ENCODE results near the gene ITGA6.

The ITGA6 gene

DNA sequence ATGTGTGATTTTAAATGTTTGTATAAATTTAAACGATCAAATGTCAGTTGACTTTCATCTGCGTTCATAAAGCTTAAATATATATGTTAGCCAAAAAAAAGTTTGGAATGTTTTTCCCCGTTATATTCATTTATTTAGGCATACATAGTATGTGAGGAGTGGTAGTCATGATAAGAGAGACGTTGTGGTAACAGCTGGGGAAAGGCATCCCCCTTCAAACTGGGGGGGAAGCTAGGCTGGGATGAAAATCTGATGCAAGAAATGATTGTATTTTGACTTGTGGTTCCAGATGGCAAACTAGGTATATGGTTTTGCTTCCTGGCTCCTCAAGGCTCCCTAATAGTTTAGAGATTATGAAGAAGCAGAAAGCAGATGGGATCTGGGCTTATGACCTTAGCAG, 30.1 kb downstream of the ITGA6 start:
- TF ChIP-seq GATA1 (IDR thresholded peaks at IDR 0.05; ENCODE audit: low read depth, low read length) (no peak), POLR2A (IDR thresholded peaks at IDR 0.05; ENCODE audit: low read length) (no peak)
- no peak for DNase-seq

- DNase-seq = no peak
- TF ChIP-seq GATA1 (IDR thresholded peaks at IDR 0.05; ENCODE audit: low read depth, low read length) = no peak
- no peak for TF ChIP-seq POLR2A (IDR thresholded peaks at IDR 0.05; ENCODE audit: low read length)
These were observed 31.3 kb downstream of the ITGA6 start for GRCh38 chr2:172458561-172459124.

DNA sequence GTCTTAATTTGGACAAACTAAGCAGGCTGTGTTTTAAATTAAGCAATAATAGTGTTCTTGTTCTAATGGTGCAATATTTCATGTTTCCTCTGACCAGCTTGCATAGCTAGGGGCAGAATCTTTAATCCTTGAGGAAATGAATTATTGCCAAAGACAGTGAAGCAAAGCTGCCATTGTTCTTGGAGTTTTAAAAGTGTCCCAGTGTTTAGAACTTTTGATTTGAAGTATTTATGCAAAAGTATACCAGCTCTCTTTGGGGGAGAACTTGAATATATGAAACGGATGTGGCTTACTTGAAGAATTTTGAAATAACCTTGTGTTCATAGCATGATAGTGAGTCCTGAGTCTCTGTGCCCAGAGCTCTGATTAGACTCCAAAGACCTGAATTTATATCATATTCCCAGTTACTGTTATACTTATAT, 33.4 kb downstream of the ITGA6 start:
- TF ChIP-seq GATA1 (IDR thresholded peaks at IDR 0.05; ENCODE audit: low read depth, low read length) (no peak), POLR2A (IDR thresholded peaks at IDR 0.05; ENCODE audit: low read length) (no peak)
- DNase-seq = no peak

DNA sequence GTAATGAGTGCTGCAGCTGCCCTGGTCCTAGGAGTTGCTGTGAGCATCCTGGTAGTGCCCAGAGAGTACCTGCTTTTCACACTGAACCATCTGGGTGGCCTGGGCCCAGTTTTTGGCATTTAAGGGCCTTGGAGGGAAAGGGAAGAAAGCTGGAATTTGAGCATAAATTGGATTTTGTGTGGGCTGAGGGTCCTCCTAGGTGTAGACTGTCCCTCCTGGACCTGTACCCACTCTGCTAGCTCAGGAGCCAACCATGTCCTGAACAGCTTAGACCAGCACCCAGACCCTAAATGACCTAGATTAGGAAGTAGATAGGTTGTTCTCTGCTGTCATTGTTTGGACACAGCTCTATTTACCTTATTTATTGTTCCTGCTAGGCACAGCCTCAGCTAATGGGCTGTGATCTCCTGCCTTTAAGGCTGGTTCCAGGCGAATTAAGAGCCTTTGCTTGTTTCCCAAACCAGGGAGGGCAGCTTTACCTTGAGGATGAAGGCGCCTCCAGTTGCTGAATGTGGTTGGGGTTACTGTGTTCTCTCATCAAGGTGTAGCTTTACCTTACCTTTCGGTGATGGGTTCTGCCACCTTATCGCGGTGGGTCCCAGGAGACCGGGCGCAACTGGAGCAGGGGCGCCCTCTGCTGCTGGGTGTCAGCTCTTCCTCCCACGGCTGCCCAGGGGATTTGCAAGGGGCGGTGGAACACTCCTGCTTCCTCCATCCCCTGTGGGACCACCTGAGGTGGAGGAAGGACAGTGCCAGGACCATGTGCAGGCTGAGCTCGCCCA, 34.4 kb downstream of the ITGA6 start:
- peak; percentile 37 to 66 for DNase-seq
- no peak for TF ChIP-seq POLR2A (IDR thresholded peaks at IDR 0.05; ENCODE audit: low read length)
- TF ChIP-seq GATA1 (IDR thresholded peaks at IDR 0.05; ENCODE audit: low read depth, low read length) = no peak

GRCh38 chr2:172462373-172462848, 35.0 kb downstream of the ITGA6 start:
- TF ChIP-seq GATA1 (IDR thresholded peaks at IDR 0.05; ENCODE audit: low read depth, low read length) = no peak
- no peak for TF ChIP-seq POLR2A (IDR thresholded peaks at IDR 0.05; ENCODE audit: low read length)
- no peak for DNase-seq

- TF ChIP-seq POLR2A (IDR thresholded peaks at IDR 0.05; ENCODE audit: low read length) (no peak), GATA1 (IDR thresholded peaks at IDR 0.05; ENCODE audit: low read depth, low read length) (no peak)
- DNase-seq = no peak
These were observed 35.5 kb downstream of the ITGA6 start for GRCh38 chr2:172462849-172463381.

DNA sequence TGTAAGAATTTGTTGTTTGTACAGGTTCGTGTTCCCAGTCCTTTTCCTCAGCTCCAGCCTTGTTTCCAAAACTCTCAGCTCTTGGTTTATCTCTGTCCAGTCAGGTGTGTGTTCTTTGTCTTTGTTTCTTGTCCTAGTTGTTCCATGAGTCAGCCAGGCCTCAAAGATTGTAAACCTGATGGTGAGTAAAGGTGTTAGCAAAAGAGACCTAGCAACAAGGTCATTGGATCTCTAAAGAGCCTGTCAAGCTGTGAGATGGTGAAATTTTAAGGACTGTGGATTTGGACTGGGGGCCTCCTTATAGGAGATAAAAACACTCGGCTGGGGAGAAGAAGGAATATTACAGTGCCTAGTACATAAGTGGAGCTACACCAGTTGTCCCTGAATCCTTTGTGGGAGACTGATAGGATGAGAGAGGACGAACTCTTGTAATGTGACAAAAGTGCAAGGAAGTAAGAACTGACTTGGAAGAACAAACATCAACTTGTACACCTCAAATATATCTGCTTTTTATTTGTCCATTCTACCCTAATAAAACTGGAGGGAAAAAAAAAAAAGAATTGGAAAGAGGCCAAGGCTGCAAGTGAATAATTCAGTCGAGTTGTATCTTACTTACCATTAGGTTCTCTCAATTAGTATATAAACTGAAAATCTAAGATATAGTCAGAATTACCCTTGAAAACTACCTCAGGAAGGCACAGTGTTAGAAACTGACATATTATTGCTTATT, 37.2 kb downstream of the ITGA6 start:
- TF ChIP-seq POLR2A (IDR thresholded peaks at IDR 0.05; ENCODE audit: low read length) (no peak), GATA1 (IDR thresholded peaks at IDR 0.05; ENCODE audit: low read depth, low read length) (no peak)
- no peak for DNase-seq

- DNase-seq = peak; percentile 42 to 68
- TF ChIP-seq POLR2A (IDR thresholded peaks at IDR 0.05; ENCODE audit: low read length) = no peak
- TF ChIP-seq GATA1 (IDR thresholded peaks at IDR 0.05; ENCODE audit: low read depth, low read length) = no peak
These were observed 38.3 kb downstream of the ITGA6 start for GRCh38 chr2:172465417-172466334.

DNA sequence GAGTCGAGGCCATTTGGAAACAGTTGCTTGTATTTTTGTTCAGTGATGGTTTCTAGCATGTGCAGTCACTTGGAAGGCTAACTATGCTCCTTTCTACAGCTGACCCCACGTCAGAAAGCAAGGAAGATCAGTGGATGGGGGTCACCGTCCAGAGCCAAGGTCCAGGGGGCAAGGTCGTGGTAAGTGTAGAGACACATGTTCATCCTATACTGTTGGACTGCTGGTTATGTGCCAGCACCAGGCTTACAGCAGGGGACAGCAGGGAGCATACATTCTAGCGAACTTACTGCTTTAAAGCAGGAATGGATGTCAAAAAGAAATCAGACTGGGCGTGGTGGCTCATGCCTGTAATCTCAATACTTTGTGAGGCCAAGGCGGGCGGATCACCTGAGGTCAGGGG, 40.0 kb downstream of the ITGA6 start:
- TF ChIP-seq POLR2A (IDR thresholded peaks at IDR 0.05; ENCODE audit: low read length) (no peak), GATA1 (IDR thresholded peaks at IDR 0.05; ENCODE audit: low read depth, low read length) (no peak)
- peak in 1 of 2 experiments; percentile 4 for DNase-seq

GRCh38 chr2:172470958-172471922, 43.9 kb downstream of the ITGA6 start:
- no peak for DNase-seq
- no peak for TF ChIP-seq POLR2A (IDR thresholded peaks at IDR 0.05; ENCODE audit: low read length)
- no peak for TF ChIP-seq GATA1 (IDR thresholded peaks at IDR 0.05; ENCODE audit: low read depth, low read length)

GRCh38 chr2:172472446-172473033, 45.2 kb downstream of the ITGA6 start:
- TF ChIP-seq POLR2A (IDR thresholded peaks at IDR 0.05; ENCODE audit: low read length) (no peak), GATA1 (IDR thresholded peaks at IDR 0.05; ENCODE audit: low read depth, low read length) (no peak)
- DNase-seq = no peak

- DNase-seq = no peak
- no peak for TF ChIP-seq GATA1 (IDR thresholded peaks at IDR 0.05; ENCODE audit: low read depth, low read length)
- no peak for TF ChIP-seq POLR2A (IDR thresholded peaks at IDR 0.05; ENCODE audit: low read length)
These were observed 45.8 kb downstream of the ITGA6 start for GRCh38 chr2:172473167-172473566.

Data from erythroblast (primary cell).